Vagina (tissue), 2 donors: ENCODE results near the gene CSPG4.

ENCODE experiments used
- CTCF ChIP-seq, 3 experiments: fragments of 450-650 bp in 2 of 3; fragments of 200-600 bp in 1 of 3; sonication (generic) in 1 of 3; IDR thresholded peaks; one replicate each; pipeline ENCODE4 v1.5.1; 2017 to 2019; ENCODE audit warnings: antibody characterized with exemption in 3 of 3, mild to moderate bottlenecking in 2 of 3, moderate library complexity in 2 of 3
- POLR2A ChIP-seq, 2 donors: fragments of 450-650 bp; IDR thresholded peaks; one replicate each; pipeline ENCODE4 v1.6.1; 2017; ENCODE audit warnings: antibody characterized with exemption in 2 of 2, mild to moderate bottlenecking in 2 of 2, moderate library complexity in 2 of 2
- POLR2AphosphoS5 ChIP-seq, 2 donors: sonication (generic); formaldehyde crosslinking; IDR thresholded peaks; one replicate each; pipeline ENCODE4 v1.9.0; 2017; ENCODE audit warnings: antibody characterized with exemption in 2 of 2, mild to moderate bottlenecking in 2 of 2, low read depth in 1 of 2; ENCODE audit not compliant: insufficient read depth in 1 of 2

GRCh38 chr15:75682181-75683135 lies 30.2 kb downstream of the CSPG4 start:
- TF ChIP-seq POLR2AphosphoS5 (IDR thresholded peaks at IDR 0.05; ENCODE audit: insufficient read depth in 1 of 2, low read depth in 1 of 2) = no peak
- TF ChIP-seq CTCF (IDR thresholded peaks at IDR 0.05) = no peak
- TF ChIP-seq POLR2A (IDR thresholded peaks at IDR 0.05) = no peak
